Measurements from ENCODE around the gene TWSG1.

DNA sequence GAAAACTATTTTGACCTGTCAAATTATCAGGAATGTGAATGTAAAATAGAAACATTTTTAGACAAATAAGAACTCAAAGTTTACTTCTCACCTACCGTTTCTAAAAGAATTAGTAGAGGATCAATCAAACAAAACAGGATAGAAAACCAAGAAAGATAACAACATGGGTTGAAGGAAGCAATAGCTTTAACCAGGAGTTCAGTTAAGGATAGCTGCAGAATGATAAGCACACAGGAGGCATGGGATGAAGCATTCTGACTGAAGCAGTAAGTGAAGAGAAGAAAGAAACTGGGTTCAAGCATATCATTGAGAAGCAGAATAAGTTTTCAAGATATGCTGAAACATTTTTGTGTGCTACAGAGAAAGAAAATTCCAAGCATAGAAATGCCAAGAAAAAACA is 52.3 kb downstream of the TWSG1 start:
- TF ChIP-seq, protein P1, sequence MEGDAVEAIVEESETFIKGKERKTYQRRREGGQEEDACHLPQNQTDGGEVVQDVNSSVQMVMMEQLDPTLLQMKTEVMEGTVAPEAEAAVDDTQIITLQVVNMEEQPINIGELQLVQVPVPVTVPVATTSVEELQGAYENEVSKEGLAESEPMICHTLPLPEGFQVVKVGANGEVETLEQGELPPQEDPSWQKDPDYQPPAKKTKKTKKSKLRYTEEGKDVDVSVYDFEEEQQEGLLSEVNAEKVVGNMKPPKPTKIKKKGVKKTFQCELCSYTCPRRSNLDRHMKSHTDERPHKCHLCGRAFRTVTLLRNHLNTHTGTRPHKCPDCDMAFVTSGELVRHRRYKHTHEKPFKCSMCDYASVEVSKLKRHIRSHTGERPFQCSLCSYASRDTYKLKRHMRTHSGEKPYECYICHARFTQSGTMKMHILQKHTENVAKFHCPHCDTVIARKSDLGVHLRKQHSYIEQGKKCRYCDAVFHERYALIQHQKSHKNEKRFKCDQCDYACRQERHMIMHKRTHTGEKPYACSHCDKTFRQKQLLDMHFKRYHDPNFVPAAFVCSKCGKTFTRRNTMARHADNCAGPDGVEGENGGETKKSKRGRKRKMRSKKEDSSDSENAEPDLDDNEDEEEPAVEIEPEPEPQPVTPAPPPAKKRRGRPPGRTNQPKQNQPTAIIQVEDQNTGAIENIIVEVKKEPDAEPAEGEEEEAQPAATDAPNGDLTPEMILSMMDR (IDR thresholded peaks at IDR 0.05): no peak
- TF ChIP-seq POLR2A (IDR thresholded peaks at IDR 0.05) (no peak), POLR2AphosphoS5 (IDR thresholded peaks at IDR 0.05; ENCODE audit: insufficient read depth in 1 of 2, low read depth in 1 of 2) (no peak)

Data from vagina (tissue), 2 donors.